Brain pericyte (primary cell): ENCODE results near the gene NECAB2.
A peak's percentile ranks its signal among the peaks of the same experiment; 100 is the strongest.

Source experiments
- DNase-seq: peaks from one replicate; pipeline ENCODE4 v3.0.0-alpha.2; 2012; ENCODE audit warnings: low read depth, low spot score

The NECAB2 gene

GRCh38 chr16:83952940-83953795 is 14.9 kb upstream of the NECAB2 start, which contains the start of gene OSGIN1:
OSGIN1 (plus strand) TSS chr16:83953240; CDS start chr16:83957672, 4,432 bp downstream.
- DNase-seq = peak; percentile 22

- DNase-seq = no peak
Observed at GRCh38 chr16:83953796-83954576, 14.1 kb upstream of the NECAB2 start.

DNA sequence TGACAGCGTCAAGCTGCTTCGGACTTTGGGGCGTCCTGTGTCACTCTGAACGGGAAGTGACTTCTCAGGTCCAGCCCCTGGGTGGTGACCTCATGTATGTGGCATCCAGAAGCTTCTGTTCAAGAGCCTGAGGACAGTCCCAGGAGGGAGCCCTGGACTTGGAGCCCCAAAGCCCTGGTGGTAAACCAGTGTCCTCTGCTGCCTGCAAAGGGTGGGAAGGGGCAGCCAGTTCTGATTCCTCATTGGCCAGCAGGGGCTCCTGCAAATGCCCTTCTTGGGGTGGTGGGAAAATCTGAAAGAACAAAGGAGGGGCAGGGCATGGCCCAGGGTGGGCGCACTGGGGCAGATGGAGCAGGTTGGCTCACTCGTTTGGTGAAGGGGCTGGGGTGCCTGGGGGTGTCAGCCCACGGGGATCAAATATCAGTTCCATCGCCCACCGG is 13.4 kb upstream of the NECAB2 start:
- no peak for DNase-seq

DNA sequence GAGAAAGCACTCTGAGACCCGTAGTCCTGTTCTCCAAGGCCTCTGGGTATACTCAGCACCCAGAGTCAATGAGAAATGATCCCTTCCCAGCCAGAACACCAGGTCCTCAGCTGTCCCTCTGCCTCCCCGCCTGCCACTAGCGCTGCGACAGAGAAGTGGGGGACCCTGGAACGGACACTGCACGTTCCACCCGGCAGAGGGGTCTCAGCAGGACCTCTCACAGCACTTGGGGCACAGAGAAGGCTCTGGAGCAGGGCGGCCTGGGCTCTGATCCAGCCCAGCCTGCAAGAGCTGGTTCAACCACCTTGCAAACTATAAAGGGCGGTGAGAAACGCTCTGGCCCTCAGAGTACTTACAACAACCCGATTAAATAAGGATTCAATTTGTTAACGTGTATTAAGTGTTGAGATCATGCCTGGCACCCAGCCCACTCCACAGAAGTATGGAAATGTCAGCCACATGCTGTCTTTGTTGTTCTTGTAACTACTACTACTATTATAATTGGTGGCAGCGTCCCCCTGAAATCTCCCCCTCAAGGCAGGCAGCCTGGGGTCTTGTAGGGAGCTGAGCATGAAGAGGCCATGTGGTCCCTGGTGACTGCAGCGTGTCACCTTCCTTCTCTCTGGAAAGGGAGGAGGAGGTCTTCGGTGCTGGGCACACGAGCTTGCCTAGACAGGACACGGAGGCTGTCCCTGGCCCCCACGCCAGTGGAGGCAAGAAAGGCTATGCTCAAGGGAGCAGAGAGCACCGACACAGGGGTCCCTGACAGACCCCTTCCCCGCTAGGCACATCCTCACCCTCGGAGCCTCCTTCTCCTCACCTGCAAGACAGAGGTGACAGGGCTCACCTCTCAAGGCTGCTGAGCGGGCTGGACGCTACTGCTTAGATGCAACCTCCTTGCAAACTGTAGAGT is 12.6 kb upstream of the NECAB2 start:
- DNase-seq = no peak

DNA sequence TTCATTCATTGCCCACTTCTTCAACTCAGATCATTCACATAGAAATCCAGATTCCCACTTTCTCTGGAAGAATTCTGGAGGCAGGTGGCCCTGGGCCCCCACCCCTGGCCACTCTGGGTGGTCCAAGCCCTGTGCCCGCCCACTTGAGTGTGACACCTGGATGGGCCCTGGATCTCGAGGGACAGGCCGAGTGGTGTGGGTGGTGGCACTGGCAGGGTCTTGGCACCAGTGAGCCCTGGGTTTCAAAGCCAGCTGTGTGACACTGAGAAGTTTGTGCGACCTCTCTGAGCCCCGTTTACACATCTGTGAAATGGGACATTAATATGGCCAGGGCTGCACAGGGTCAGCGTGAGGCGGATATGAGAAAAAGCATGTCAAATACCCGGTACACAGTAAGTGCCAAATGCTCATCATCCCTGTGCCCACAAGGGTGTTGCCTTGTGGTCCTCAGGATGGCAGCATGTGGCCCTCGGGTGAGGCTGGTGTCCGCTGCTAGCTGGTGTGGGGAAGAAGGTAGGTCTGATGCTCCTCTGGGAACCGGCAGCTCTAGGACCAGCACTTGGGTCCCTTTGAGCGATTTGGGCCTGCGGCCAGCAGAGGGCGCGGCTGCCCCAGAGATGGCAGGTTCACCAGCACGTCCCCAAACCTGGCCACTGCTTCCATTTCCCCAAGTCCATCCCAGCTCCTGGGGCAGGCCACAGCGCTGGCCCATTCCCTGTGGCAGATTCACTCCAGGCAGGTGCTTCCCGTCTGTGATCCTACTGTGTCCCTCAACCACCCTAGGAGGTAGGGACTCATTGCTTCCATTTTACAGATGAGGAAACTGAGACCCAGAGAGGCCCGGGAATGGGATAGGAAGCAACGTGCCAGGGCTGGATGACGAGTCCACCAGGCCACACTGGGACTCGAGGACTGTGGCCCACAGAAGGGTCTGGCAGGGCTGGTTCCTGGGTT is 11.4 kb upstream of the NECAB2 start:
- no peak for DNase-seq

- no peak for DNase-seq
Observed at GRCh38 chr16:83957296-83957855, 10.7 kb upstream of the NECAB2 start.

DNA sequence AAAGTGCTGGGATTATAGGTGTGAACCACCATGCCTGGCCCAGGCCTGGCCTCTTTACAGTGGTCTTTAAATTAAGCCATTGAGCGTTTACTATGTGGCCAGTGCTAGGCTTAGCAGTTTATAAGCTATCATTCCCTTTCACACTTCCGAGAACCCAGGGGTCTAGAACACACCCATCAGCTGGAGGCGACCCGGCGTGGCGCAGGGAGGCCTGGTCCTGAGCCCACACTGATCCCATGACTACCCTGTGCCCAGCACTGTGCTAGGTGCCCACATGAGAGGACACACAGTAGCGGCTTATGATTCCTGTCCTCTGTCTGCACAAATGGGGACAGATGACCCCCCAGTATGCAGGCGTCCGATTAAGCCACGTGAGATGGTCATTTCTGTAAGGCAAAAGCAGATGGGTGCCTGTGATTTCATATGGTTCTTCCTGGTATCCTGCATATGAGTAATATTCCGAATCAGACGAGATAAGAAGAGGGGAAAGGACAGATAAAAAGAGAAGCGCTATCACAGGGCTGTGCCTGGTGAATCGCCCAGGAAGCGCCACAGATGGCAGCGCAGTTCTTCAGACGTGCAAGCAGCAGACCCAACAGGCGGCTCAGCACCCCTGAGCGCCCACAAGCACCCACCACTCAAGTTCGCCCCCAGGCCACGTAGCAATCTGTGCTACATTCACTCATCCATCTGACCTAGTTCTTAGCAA is 9.8 kb upstream of the NECAB2 start:
- no peak for DNase-seq

GRCh38 chr16:83958846-83959565 is 9.0 kb upstream of the NECAB2 start:
- no peak for DNase-seq

GRCh38 chr16:83959656-83960434 is 8.2 kb upstream of the NECAB2 start:
- no peak for DNase-seq

- no peak for DNase-seq
Observed at GRCh38 chr16:83960521-83961249, 7.4 kb upstream of the NECAB2 start.

DNA sequence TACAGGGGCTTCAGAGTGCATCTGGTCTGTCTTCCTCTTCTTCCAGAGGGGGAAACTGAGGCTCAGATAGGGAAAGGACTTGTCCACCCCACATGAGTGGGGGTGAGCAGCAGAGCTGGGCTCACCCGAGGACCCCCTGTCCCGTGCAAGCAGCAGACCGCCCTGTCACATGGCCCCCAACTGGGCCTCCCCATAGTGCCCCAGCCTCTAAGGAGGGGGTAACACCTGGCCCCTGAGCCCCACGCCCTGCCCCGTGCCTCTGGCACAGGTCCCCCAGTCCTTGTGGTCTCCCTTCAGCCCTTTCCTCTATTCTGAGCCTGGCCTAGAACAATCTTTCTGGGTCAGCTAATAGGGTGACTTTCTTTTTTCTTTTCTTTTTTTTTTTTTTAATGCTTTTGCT is 6.5 kb upstream of the NECAB2 start:
- no peak for DNase-seq

- DNase-seq = no peak
Observed at GRCh38 chr16:83963277-83964119, 4.5 kb upstream of the NECAB2 start.

GRCh38 chr16:83964684-83965443 is 3.2 kb upstream of the NECAB2 start:
- DNase-seq = no peak

DNA sequence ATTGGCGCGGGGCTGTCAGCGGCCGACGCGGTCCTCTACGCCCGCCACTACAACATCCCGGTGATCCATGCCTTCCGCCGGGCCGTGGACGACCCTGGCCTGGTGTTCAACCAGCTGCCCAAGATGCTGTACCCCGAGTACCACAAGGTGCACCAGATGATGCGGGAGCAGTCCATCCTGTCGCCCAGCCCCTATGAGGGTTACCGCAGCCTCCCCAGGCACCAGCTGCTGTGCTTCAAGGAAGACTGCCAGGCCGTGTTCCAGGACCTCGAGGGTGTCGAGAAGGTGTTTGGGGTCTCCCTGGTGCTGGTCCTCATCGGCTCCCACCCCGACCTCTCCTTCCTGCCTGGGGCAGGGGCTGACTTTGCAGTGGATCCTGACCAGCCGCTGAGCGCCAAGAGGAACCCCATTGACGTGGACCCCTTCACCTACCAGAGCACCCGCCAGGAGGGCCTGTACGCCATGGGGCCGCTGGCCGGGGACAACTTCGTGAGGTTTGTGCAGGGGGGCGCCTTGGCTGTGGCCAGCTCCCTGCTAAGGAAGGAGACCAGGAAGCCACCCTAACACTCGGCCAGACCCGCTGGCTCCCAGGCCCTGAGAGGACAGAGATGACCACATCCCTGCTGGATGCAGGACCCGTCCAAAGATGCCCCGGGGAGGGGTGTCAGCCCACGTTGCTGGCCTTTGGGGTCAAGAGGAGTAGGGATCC is 2.4 kb upstream of the NECAB2 start:
- no peak for DNase-seq

DNA sequence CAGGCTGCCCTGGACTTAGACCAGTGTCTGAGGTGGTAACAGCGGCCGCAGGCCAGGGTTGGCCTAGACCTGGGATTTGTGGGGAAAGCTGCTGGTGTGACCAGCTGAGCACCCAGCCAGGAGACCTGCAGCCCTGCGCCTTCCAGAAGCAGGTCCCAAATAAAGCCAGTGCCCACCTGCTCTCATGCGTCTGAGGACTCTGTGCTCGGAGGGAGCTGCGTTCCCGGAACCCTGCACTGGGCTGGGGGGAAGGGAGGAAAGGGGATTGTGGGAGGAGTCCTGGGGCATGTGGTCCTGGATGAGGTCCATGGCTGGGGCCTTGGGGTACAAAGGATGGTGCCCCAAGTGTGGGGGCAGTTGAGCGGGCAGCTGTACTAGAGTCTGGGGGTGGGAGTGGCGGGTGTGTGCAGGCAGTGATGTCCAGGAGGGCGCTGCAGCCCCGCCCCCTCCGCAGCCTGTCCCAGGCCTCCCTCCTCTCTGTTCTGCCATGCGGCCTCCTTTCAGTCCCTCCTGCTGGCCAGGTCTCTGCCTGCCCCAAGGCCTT is 1.8 kb upstream of the NECAB2 start:
- no peak for DNase-seq
